ENCODE data around the gene EGR4. TPM values are rescaled to one million over a fixed set of nuclear protein-coding genes. Genes with fewer than 3 reads are reported as not detected.

Gene EGR4
- polyA plus RNA-seq, 1 experiment = not detected

GRCh38 chr2:73307720-73308119 lies 14.4 kb upstream of the EGR4 start:
- no peak for TF ChIP-seq CTCF (IDR thresholded peaks at IDR 0.05; ENCODE audit: insufficient read depth, low read depth, low read length)
- POLR2A ChIA-PET = no interaction called here
- CTCF ChIA-PET = interaction anchor here (0.6 kb wide), 1 partner anchor 401 kb away, joined by 3 read pairs; no protein-coding TSS in a partner anchor

GRCh38 chr2:73301636-73302035 lies 8.3 kb upstream of the EGR4 start:
- POLR2A ChIA-PET = no interaction called here
- CTCF ChIA-PET = no interaction called here
- no peak for DNase-seq (ENCODE audit: low read depth)
- TF ChIP-seq CTCF (IDR thresholded peaks at IDR 0.05; ENCODE audit: insufficient read depth, low read depth, low read length) = no peak
- Histone ChIP-seq H3K4me3 (ENCODE audit: low read depth, low read length) (no peak overlapping the region), H3K36me3 (ENCODE audit: control insufficient read depth, insufficient read depth, low read length) (no peaks in the 10 kb centered on the region), H3K27me3 (ENCODE audit: control insufficient read depth, insufficient read depth, low read length) (peaks cover 12% of the 10 kb centered on the region)

More at GRCh38 chr2:73307720-73308119, 14.4 kb upstream of the EGR4 start:
- no peak for DNase-seq (ENCODE audit: low read depth)
- Histone ChIP-seq H3K27me3 (ENCODE audit: control insufficient read depth, insufficient read depth, low read length) (peaks cover 9% of the 10 kb centered on the region), H3K4me3 (ENCODE audit: low read depth, low read length) (no peak overlapping the region), H3K36me3 (ENCODE audit: control insufficient read depth, insufficient read depth, low read length) (no peaks in the 10 kb centered on the region)

- no peak for TF ChIP-seq CTCF (IDR thresholded peaks at IDR 0.05; ENCODE audit: insufficient read depth, low read depth, low read length)
- H3K27me3 ChIP-seq (ENCODE audit: control insufficient read depth, insufficient read depth, low read length) = peaks cover 14% of the 10 kb centered on the region
- CTCF ChIA-PET = no interaction called here
- no peak overlapping the region for H3K4me3 ChIP-seq (ENCODE audit: low read depth, low read length)
- DNase-seq (ENCODE audit: low read depth) = no peak
- H3K36me3 ChIP-seq (ENCODE audit: control insufficient read depth, insufficient read depth, low read length) = no peaks in the 10 kb centered on the region
- POLR2A ChIA-PET = no interaction called here
Measured at GRCh38 chr2:73300926-73301325, 7.6 kb upstream of the EGR4 start.

GRCh38 chr2:73297586-73297985 lies 4.2 kb upstream of the EGR4 start:
- Histone ChIP-seq H3K36me3 (ENCODE audit: control insufficient read depth, insufficient read depth, low read length) (no peaks in the 10 kb centered on the region), H3K4me3 (ENCODE audit: low read depth, low read length) (no peak overlapping the region), H3K27me3 (ENCODE audit: control insufficient read depth, insufficient read depth, low read length) (peaks cover 29% of the 10 kb centered on the region)
- no peak for TF ChIP-seq CTCF (IDR thresholded peaks at IDR 0.05; ENCODE audit: insufficient read depth, low read depth, low read length)
- ChIA-PET POLR2A (no interaction called here), CTCF (no interaction called here)
- DNase-seq (ENCODE audit: low read depth) = no peak

- peaks cover 34% of the 10 kb centered on the region for H3K27me3 ChIP-seq (ENCODE audit: control insufficient read depth, insufficient read depth, low read length)
- H3K4me3 ChIP-seq (ENCODE audit: low read depth, low read length) = no peak overlapping the region
- CTCF ChIA-PET = no interaction called here
Measured at GRCh38 chr2:73297151-73297559, 3.8 kb upstream of the EGR4 start.

More at GRCh38 chr2:73297151-73297559, 3.8 kb upstream of the EGR4 start:
- POLR2A ChIA-PET = no interaction called here
- DNase-seq (ENCODE audit: low read depth) = no peak
- no peak for TF ChIP-seq CTCF (IDR thresholded peaks at IDR 0.05; ENCODE audit: insufficient read depth, low read depth, low read length)
- no peaks in the 10 kb centered on the region for H3K36me3 ChIP-seq (ENCODE audit: control insufficient read depth, insufficient read depth, low read length)
